KOPT-K1 (cell line): ENCODE data around the gene SULT2B1.

Experiments
- H3K27ac ChIP-seq: fragments of 200-600 bp; sonication (generic); 2 replicates; pipeline ENCODE4 v1.5.1; 2016; ENCODE audit warnings: antibody characterized with exemption, mild to moderate bottlenecking, low read depth, low read length; ENCODE audit not compliant: poor library complexity, severe bottlenecking
- H3K36me3 ChIP-seq: fragments of 200-600 bp; sonication (generic); 2 replicates; pipeline ENCODE4 v1.5.1; 2017; ENCODE audit warnings: antibody characterized with exemption, mild to moderate bottlenecking, low read length, moderate library complexity; ENCODE audit not compliant: insufficient read depth
- H3K9me3 ChIP-seq: fragments of 200-600 bp; sonication (generic); 2 replicates; pipeline ENCODE4 v1.5.1; 2017; ENCODE audit warnings: antibody characterized with exemption, low read length, mild to moderate bottlenecking; ENCODE audit not compliant: insufficient read depth, poor library complexity, severe bottlenecking

SULT2B1 gene

DNA sequence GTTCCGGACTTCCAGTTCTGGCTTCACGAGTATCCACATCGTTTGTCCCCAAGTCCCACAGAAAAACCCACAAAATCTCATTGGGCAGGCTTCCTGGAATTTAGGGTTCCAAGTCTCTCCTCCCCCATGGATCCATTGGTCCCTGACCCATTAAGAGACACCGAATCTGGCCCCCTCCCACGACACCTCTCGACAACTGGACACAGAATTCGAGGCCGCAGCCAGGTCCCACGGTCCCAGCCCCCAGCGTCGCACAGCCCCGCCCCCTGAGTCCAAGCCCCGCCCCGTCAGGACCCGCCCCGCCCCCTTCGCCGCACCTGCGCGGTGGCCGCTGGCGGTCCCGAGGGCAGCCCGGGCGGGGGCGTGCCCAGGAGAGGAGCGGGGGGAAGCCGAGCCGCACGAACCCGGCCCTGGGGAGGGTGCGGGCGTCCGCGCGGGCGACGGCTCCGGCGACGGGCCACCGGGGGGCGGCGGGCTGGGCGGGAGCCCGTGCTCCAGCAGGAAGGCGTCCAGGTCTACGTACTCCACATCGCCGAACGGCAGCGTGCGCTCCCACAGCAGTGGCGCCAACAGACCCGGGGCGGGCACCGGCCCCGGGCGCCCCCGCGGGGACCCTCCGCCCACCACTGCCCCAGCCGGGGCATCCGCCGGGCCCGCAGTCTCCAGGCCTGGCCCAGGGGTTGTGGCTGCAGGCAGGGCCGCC is 83.4 kb downstream of the SULT2B1 start:
- no peaks in the 10 kb centered on the region for H3K9me3 ChIP-seq
- peaks cover 27% of the 10 kb centered on the region for H3K36me3 ChIP-seq
- H3K27ac ChIP-seq: peak overlapping the region; percentile 92

DNA sequence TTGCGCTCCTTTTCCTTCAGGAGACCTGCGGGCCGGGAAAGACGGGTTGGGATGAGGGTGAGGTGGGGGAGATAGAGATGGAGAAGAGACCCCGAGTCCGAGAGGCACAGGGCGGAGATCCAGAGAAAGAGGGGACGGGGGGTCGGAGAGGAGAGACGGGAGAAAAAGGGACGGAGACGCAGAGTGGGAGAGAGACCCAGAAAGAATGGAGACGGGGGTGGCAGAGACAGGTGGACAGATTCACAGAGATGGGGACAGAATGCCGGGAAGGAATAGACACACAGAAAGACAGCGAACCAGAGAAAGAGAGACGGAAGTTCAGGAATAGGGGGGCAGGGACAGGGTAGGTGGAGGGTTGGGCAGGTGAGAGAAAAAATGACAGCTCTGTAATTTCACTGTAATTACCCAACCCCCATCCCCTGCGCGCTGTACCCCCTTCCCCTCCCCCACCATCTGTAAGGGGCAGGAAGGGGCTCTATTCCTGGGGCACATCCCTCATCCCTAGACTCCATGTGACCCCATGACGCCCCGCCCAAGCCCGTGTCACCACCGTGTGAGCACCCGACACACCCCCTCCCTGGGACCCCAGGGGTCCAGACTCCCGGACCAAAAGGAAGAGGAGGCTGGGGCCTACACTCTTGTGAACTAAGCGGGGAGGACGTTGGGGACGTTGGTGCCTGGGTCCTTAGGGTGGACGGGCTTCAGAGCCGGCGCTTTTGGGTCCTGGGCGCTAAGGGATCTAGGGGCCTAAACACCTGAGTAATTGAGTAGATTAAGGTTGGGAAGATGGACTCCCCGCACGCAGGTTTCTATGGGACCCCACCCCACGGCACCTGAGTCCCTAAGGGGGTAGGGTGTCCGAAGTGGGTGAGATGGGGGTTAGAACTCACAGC is 84.2 kb downstream of the SULT2B1 start:
- Histone ChIP-seq H3K9me3 (no peaks in the 10 kb centered on the region), H3K27ac (peak overlapping the region; percentile 92), H3K36me3 (peaks cover 19% of the 10 kb centered on the region)

DNA sequence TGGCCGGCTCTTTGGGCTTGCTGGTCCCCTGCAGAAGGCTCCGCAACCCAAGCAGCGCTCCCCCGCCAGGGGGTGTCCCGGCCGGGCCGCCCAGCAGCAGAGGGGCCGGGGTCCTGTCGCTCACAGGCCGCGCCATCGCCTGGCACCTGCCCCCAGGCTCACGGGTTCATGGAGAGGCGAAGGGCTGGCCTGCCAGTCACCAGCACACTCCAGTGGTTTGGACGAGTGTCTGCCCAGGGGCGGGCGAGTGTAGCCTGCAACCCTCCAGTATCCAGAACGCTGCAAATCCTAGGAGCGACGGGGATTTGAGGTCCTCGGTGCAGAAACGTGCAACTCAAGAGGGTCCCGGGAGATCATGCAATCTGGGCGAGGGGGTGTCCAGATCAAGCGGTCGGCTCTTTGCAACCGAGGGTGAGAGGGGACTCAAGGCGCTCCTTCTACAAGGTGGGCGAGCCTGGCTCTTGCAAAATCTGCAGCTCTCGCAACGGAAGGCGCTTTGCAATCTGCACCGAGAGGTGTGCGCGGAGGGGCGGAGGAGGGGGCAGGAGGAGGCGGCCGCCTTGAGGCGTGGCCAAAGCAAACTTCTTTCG is 85.0 kb downstream of the SULT2B1 start, which contains the start of gene DBP:
TSS of gene DBP (minus strand) at position 521 of the 590 bp plus-strand sequence. CDS start at position 136, 385 bp downstream.
- Histone ChIP-seq H3K36me3 (peaks cover 12% of the 10 kb centered on the region; the same call in 1 of the 2 replicates), H3K27ac (peak within 1 kb of the TSS; percentile 92), H3K9me3 (no peaks in the 10 kb centered on the region)

DNA sequence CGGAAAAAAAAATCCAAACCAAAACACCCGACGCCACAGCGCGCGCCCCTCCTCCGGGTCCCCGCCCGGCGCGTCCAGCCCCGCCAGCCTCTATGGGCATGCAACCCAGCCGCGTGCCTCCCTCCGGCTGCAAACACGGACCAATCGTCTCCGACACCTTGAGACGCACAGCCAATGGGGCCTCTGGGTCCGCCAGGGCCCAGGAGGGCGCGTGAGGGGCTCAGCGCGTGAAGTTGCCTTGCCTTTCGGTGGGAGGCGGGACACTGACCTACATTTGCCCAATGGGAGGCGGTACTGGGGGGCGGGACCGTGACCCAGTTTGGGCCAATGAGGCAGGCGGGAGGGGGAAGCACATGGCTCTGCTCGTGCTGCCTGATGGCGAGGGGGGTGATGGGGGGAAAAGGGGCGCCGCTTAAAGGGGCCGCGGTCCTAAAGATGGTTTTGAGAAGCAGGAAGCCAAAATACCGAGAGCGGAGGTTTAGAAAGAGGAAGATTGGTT is 85.5 kb downstream of the SULT2B1 start:
- no peaks in the 10 kb centered on the region for H3K9me3 ChIP-seq
- peaks cover 9% of the 10 kb centered on the region; the same call in 1 of the 2 replicates for H3K36me3 ChIP-seq
- peak overlapping the region; percentile 92 for H3K27ac ChIP-seq

DNA sequence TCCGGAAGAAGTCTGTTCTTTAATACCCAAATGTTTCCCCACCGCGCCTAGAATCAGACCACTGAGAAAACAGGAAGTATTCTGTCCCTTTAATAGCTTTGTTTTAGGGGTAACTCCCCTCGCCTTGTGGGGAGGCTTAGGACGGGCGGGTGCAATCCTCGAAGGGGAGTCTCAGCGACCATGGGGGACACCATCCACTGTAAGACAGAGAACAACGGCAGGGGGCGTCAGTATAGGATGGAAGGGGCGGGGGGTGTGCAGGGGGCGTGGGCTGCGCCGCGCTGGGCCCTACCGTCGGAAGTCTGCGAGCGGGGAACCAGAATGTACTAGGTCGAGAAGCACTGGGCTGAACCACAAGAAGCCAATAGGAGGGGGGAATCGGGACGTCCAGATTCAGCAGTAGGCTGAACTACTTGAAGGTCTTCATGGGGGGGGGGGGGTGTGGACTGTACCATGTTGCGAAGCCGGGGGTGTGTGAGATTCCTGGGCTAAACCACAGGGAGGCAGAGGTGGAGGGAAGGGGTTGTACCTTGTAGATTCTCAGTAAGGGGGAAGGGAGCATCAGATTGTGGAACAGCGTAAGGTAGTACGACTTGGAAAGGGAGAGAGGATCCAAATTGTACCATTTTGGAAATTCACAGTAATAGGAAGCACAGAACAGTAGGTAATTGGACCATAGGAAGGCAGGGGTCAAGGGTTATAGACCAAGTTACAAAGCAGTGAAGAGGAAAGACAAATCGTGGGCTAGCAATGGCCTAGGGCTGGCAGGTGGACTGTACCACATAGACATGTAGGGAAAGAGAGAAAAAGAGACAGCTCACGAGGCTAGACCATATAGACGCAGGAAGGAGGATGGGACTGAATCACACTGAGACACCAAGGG is 86.2 kb downstream of the SULT2B1 start:
- Histone ChIP-seq H3K9me3 (no peaks in the 10 kb centered on the region), H3K36me3 (peaks cover 2% of the 10 kb centered on the region; the same call in 1 of the 2 replicates), H3K27ac (peak overlapping the region; percentile 92)

DNA sequence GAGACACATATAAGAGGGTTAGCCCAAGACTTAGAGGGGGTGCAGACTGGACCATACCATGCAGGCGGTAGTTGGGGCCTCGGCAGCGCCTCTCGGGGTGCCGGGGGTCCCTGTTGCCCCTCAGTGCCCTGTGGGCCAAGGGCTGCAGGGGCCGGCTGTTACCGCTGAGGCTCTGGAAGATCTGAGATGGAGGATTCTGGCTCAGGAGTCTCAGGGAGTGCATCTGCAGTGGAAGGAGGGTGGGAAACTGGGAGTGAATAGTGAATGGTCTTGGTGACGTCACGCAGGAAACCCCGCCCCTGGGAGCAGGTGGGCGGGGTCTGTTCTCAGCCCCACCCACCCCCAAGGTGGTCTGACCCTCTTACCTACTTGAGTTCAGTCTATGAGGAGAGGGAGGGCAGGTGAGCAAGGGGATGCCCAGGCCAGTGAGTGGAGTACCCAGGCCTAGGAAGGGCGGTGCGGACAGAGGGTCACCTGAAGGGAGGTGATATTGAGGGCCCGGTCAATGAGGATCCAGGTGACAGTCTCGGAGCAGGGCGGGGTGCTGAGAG is 86.9 kb downstream of the SULT2B1 start:
- no peaks in the 10 kb centered on the region for H3K9me3 ChIP-seq
- peak overlapping the region; percentile 92 for H3K27ac ChIP-seq
- H3K36me3 ChIP-seq: no peaks in the 10 kb centered on the region

DNA sequence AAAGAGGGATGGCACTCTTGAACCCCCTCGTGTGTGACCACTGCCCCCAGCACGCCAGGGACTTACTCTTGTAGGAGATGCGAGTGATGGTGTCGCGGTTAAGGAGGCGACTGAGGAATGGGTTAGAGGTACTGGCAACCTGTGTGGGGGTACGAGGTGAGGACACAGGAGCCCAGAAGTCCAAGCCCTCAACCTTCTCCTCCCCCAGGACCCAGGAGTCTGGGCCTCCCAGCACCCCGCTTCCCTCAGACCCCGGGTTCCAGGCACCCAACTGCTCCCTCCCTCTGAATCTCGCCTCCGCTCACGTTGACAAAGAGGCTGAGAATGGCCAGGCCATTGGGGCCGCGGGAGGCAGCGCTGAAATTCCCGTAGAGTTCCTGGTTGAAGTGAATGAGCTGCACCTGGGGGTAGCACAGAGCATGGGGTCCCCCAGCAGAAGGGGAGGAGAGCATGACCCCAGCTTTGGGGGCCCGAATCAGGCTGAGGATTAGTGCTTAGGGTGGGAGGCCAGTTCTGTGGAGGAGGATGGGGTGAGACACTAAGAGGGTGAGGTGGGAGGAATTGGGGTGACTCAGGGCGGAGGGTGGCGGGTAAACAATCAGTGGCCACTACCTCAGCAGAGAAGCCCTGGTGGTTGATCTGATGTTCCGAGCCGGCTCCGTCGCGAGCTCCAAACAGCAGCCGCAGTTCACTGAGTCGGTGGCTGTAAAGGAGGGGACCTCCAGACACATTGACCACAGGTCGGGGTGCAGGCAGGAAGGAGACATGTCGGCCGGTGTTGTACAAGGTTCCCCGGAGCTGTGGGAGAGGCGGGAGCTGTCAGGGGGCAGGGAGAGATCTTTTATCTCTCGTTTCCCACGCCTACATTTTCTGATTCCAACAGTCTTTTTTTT is 87.8 kb downstream of the SULT2B1 start:
- Histone ChIP-seq H3K9me3 (no peaks in the 10 kb centered on the region), H3K36me3 (no peaks in the 10 kb centered on the region), H3K27ac (no peak overlapping the region)

DNA sequence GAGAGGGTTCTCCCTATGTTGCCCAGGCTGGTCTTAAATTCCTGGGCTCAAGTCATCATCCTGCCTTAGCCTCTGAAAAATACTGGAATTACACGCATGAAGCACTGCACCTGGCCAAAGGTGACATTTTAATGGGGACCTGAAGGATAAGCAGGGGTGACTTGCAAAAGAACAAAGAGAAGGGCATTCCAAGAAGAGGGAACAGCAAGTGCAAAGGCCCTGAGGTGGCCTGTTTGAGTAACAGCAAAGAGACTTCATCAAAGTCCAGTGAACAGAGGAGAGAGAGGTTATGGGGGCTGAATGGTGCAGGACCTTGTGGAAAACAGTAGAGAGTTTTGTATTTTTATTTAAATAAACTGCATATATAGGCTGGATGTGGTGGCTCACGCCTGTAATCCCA is 89.9 kb downstream of the SULT2B1 start:
- no peaks in the 10 kb centered on the region for H3K9me3 ChIP-seq
- H3K36me3 ChIP-seq: no peaks in the 10 kb centered on the region
- no peak overlapping the region for H3K27ac ChIP-seq

DNA sequence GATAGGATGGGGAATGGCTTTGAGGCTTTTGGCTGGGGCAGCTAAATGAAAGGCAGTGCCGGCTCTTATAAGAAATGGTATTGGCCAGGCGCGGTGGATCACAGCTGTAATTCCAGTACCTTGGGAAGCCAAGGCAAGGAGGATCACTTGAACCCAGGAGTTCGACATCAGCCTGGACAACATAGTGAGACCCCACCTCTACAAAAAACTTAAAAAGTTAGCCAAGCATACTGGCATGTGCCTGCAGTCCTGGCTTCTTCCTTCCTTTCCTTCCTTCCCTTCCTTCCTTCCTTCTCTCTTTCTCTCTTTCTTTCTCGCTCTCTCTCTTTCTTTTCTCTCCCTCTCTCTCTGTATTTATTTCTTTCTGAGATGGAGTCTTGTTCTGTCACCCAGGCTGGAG is 90.9 kb downstream of the SULT2B1 start:
- Histone ChIP-seq H3K9me3 (no peaks in the 10 kb centered on the region), H3K27ac (no peak overlapping the region), H3K36me3 (no peaks in the 10 kb centered on the region)

DNA sequence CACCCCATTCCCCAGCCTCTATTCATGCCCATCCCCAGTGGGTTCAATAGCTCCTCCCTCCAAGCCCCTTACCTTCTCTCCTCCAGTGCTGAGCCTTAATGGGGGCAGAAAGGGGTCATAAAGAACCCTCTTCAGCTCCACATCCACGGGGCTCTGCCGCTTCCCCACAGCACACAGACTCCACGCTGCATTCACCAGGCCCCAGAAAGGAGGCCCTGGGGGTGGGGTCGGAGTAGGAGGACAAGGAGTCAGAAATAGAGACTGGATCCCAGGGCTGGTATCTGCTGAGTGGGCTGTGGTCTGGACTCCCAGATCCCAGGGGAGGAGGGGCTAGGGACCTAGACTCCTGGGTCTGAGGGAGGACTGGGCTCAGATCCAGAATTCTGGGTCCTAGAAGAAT is 92.4 kb downstream of the SULT2B1 start:
- no peak overlapping the region for H3K27ac ChIP-seq
- H3K9me3 ChIP-seq: no peaks in the 10 kb centered on the region

DNA sequence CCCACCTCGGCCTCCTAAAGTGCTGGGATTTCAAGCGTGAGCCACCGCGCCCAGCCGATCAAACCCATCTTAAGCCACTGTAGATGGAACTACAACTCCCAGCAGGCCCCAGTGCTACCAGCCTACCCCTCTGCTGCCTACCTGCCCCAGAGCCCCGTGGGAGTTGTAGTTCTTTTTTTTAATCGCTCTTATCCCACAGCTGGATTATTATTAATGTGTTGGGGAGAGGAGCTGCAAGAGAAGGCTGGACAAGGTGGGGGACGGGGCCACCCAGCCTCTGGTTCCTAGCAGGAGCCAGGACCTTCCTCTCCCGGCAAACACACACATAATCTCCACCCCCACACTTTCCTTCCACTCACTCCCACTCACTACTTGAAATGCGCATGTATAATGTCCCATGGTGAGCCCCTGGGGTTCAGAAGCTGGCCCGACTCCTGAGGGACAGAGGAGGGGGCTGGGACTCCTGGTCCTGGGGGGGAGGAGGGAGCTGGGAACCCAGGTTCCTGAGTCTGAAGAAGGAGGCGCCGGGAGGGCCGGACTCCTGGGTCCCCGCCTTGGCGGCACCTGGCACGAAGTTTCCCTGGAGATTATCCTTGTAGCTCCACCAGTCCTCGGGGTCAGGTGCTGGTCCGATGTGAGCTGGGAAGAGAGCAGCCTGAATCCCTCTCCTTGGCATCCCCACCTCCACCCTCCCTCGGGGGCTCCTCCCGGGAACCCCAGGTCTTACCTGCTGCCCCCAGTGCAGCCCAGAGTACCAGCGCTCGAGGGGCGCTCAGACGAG is 93.1 kb downstream of the SULT2B1 start:
- Histone ChIP-seq H3K36me3 (no peaks in the 10 kb centered on the region), H3K27ac (peak overlapping the region; percentile 56), H3K9me3 (no peaks in the 10 kb centered on the region)

More for the DNA sequence above, 92.4 kb downstream of the SULT2B1 start:
- no peaks in the 10 kb centered on the region for H3K36me3 ChIP-seq

DNA sequence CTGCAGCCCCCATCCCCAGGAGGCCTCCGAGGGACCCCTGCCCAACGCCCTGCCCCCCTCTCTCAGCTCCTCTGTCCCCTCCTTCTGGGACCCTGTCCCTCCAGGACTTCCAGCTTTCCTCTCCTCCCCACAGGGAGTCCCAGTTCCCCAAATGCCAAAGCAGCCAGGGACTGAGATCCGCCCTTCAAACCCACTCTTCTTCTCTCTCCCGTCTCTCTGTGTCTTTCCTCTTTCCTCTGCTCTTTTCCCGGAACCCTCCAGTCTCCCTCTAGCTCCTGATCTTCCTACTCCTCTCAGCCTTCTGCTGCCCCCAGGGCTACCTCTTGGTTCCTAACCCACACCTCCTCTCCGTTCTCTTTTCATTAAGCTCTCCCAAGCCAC is 93.6 kb downstream of the SULT2B1 start:
- Histone ChIP-seq H3K36me3 (no peaks in the 10 kb centered on the region), H3K9me3 (no peaks in the 10 kb centered on the region), H3K27ac (peak overlapping the region; percentile 56)
